22Rv1 (cell line): ENCODE measurements around the gene DNM1L.
"Not testable (repeated sequence)": the region's sequence is repeated elsewhere in the genome, so short reads cannot be mapped to it uniquely, and the experiment has no call there.

Source experiments
- CTCF ChIP-seq: fragments of 450-650 bp; IDR thresholded peaks from 2 replicates; pipeline ENCODE4 v1.5.1; 2017; ENCODE audit warnings: mild to moderate bottlenecking
- ZFX ChIP-seq: fragments of 450-650 bp; IDR thresholded peaks from 2 replicates; pipeline ENCODE4 v1.6.1; 2017; ENCODE audit warnings: antibody characterized with exemption, borderline replicate concordance

DNA sequence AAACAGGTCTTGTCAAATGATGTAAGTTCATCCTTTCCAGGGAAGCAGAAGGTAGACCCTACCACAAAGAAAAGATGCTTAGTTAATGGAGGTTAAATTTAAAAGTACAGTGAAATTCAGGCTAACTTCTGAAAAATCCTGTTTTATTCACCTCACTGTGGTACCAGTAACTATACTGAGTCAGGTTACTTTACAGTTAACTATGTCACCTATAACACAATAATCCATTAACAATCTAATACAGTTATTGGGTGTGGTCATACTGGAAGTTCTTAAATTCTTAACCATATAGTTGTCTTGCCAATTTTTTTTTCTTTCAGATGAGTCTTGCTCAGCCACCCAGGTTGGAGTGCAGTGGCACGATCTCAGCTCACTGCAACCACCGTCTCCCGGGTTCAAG, 46.2 kb downstream of the DNM1L start:
- not testable (repeated sequence) for TF ChIP-seq CTCF, ZFX
